ENCODE results near the gene EPHA2.
"Not testable (repeated sequence)": the region's sequence is repeated elsewhere in the genome, so short reads cannot be mapped to it uniquely, and the experiment has no call there.

EPHA2 gene

GRCh38 chr1:16196874-16197273 lies 41.0 kb upstream of the EPHA2 start:
- Histone ChIP-seq H3K27ac (ENCODE audit: insufficient read depth, low read depth, low read length, poor library complexity, severe bottlenecking) (no peak overlapping the region), H3K36me3 (ENCODE audit: control insufficient read depth, insufficient read depth, low read length) (no peaks in the 10 kb centered on the region), H3K9me3 (ENCODE audit: control insufficient read depth, low read length) (no peaks in the 10 kb centered on the region), H3K4me3 (ENCODE audit: insufficient read depth, low read depth, low read length) (no peak overlapping the region), H3K4me1 (ENCODE audit: control insufficient read depth, insufficient read depth, low read length) (no peaks in the 10 kb centered on the region), H3K27me3 (ENCODE audit: control insufficient read depth, insufficient read depth, low read length, poor library complexity, severe bottlenecking) (no peaks in the 10 kb centered on the region)
- WGBS, 2 experiments: 83 to 88% methylated on average over 3 of the region's 3 CpGs

- not testable (repeated sequence) for H3K4me3 ChIP-seq (ENCODE audit: insufficient read depth, low read depth, low read length); H3K27ac ChIP-seq (ENCODE audit: insufficient read depth, low read depth, low read length, poor library complexity, severe bottlenecking); H3K36me3 ChIP-seq (ENCODE audit: control insufficient read depth, insufficient read depth, low read length); H3K9me3 ChIP-seq (ENCODE audit: control insufficient read depth, low read length); H3K27me3 ChIP-seq (ENCODE audit: control insufficient read depth, insufficient read depth, low read length, poor library complexity, severe bottlenecking); H3K4me1 ChIP-seq (ENCODE audit: control insufficient read depth, insufficient read depth, low read length)
- WGBS, 2 experiments: 94 to 95% methylated on average over 4 of the region's 4 CpGs
These were observed 40.3 kb upstream of the EPHA2 start for GRCh38 chr1:16196139-16196538.

DNA sequence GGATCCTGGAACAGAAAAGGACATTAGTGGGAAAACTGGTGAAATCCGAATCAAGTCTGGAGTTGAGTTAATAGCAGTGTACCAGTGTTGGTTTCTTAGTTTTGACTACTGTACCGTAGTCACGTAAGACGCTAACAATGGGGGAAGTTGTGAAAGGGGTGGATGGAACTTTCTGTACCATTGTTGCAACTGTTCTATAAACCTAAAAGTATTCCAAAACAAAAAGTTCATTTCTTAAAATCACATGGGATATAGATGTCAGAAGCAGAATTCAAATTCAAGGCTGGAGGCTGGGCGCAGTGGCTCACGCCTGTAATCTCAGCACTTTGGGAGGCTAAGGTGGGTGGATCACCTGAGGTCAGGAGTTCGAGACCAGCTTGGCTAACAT lies 39.6 kb upstream of the EPHA2 start:
- Histone ChIP-seq H3K4me1 (ENCODE audit: control insufficient read depth, insufficient read depth, low read length) (no peaks in the 10 kb centered on the region), H3K9me3 (ENCODE audit: control insufficient read depth, low read length) (no peaks in the 10 kb centered on the region), H3K27me3 (ENCODE audit: control insufficient read depth, insufficient read depth, low read length, poor library complexity, severe bottlenecking) (no peaks in the 10 kb centered on the region), H3K4me3 (ENCODE audit: insufficient read depth, low read depth, low read length) (no peak overlapping the region), H3K36me3 (ENCODE audit: control insufficient read depth, insufficient read depth, low read length) (no peaks in the 10 kb centered on the region), H3K27ac (ENCODE audit: insufficient read depth, low read depth, low read length, poor library complexity, severe bottlenecking) (no peak overlapping the region)
- 91 to 93% methylated on average over 7 of the region's 7 CpGs for WGBS, 2 experiments

DNA sequence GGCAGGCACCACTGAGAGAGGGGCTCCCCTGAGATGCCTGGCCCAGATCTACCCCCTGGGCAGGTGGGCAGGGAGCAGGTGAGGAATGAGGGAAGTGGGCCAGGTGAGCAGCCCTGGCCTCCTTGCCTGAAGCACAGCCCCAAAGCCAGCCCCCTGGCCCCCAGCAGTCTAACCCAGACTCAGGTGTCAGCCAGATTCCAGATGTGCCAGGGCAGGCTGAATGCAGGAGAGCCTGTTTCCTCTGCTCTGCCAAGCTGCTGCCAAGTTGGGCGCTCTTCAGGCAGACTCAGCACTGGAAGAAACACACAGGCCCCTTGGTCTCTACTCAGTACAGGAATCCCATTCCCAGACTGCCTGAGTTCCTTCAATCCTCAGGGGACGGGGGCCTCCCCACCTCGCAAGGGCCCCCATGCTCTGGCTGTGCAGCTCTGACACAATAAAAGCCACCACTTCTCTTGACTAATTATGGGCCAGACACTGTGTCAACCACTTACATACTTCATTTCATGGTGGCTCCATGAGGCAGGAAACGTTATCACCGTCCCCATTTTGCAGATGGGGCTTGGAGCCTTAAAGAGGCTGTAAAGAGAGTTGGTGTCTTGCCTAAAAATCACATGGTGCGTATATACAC lies 36.2 kb upstream of the EPHA2 start:
- Histone ChIP-seq H3K36me3 (ENCODE audit: control insufficient read depth, insufficient read depth, low read length) (no peaks in the 10 kb centered on the region), H3K4me1 (ENCODE audit: control insufficient read depth, insufficient read depth, low read length) (no peaks in the 10 kb centered on the region), H3K9me3 (ENCODE audit: control insufficient read depth, low read length) (no peaks in the 10 kb centered on the region), H3K27ac (ENCODE audit: insufficient read depth, low read depth, low read length, poor library complexity, severe bottlenecking) (no peak overlapping the region), H3K4me3 (ENCODE audit: insufficient read depth, low read depth, low read length) (no peak overlapping the region), H3K27me3 (ENCODE audit: control insufficient read depth, insufficient read depth, low read length, poor library complexity, severe bottlenecking) (no peaks in the 10 kb centered on the region)
- WGBS, 2 experiments: 95% methylated on average over 5 of the region's 6 CpGs

DNA sequence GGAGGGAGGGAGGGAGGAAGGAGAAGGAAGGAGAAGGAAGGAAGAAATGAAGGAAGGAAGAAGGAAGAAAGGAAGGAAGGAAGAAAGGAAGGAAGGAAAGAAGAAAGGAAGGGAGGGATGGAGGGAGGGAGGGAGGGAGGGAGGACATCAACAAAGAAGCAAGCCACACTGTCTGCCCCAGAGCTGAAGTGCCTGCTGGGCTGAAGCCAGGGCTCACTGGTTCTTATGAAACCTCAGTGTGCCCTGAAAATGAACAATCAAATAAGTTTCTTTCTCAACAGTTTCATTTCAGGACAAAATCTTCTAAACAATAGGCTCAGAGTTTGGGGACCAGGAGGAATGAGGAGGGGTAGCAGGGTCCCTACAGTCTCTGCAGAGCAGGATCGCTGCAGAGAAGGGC lies 35.4 kb upstream of the EPHA2 start:
- no peaks in the 10 kb centered on the region for H3K9me3 ChIP-seq (ENCODE audit: control insufficient read depth, low read length)
- no peak overlapping the region for H3K27ac ChIP-seq (ENCODE audit: insufficient read depth, low read depth, low read length, poor library complexity, severe bottlenecking)
- H3K4me3 ChIP-seq (ENCODE audit: insufficient read depth, low read depth, low read length): no peak overlapping the region
- H3K4me1 ChIP-seq (ENCODE audit: control insufficient read depth, insufficient read depth, low read length): no peaks in the 10 kb centered on the region
- no peaks in the 10 kb centered on the region for H3K27me3 ChIP-seq (ENCODE audit: control insufficient read depth, insufficient read depth, low read length, poor library complexity, severe bottlenecking)
- H3K36me3 ChIP-seq (ENCODE audit: control insufficient read depth, insufficient read depth, low read length): no peaks in the 10 kb centered on the region
- WGBS, 2 experiments: 70 to 76% methylated on average over 1 of the region's 1 CpG

GRCh38 chr1:16189921-16190621 lies 34.2 kb upstream of the EPHA2 start:
- H3K27ac ChIP-seq (ENCODE audit: insufficient read depth, low read depth, low read length, poor library complexity, severe bottlenecking): no peak overlapping the region
- H3K9me3 ChIP-seq (ENCODE audit: control insufficient read depth, low read length): no peaks in the 10 kb centered on the region
- 68 to 71% methylated on average over 9 of the region's 9 CpGs for WGBS, 2 experiments
- no peaks in the 10 kb centered on the region for H3K27me3 ChIP-seq (ENCODE audit: control insufficient read depth, insufficient read depth, low read length, poor library complexity, severe bottlenecking)
- no peaks in the 10 kb centered on the region for H3K4me1 ChIP-seq (ENCODE audit: control insufficient read depth, insufficient read depth, low read length)
- no peaks in the 10 kb centered on the region for H3K36me3 ChIP-seq (ENCODE audit: control insufficient read depth, insufficient read depth, low read length)
- H3K4me3 ChIP-seq (ENCODE audit: insufficient read depth, low read depth, low read length): no peak overlapping the region

DNA sequence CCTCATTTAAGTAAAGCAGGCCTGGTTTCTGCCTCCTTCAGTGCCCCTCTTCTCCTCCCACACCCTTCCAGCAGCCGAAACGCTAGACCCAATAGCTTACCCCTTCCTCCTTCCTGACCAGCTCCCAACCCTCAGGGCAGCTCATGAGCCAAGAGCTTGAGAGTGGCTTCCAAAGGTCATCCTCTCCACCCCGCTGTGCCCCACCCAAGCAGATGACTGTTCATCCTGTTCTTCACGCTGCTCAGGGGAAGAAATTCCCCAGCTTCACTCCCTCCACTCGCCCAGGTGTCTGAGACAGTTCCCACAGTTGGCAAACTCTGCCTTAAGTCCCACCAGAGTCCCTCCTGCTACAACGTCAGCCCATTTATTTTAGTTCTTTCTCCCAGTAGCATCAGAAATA lies 33.1 kb upstream of the EPHA2 start:
- Histone ChIP-seq H3K36me3 (ENCODE audit: control insufficient read depth, insufficient read depth, low read length) (no peaks in the 10 kb centered on the region), H3K27ac (ENCODE audit: insufficient read depth, low read depth, low read length, poor library complexity, severe bottlenecking) (no peak overlapping the region), H3K4me3 (ENCODE audit: insufficient read depth, low read depth, low read length) (no peak overlapping the region), H3K27me3 (ENCODE audit: control insufficient read depth, insufficient read depth, low read length, poor library complexity, severe bottlenecking) (no peaks in the 10 kb centered on the region), H3K4me1 (ENCODE audit: control insufficient read depth, insufficient read depth, low read length) (no peaks in the 10 kb centered on the region), H3K9me3 (ENCODE audit: control insufficient read depth, low read length) (no peaks in the 10 kb centered on the region)
- 81 to 82% methylated on average over 6 of the region's 6 CpGs for WGBS, 2 experiments

GRCh38 chr1:16187748-16188401 lies 32.0 kb upstream of the EPHA2 start:
- H3K4me3 ChIP-seq (ENCODE audit: insufficient read depth, low read depth, low read length): no peak overlapping the region
- no peaks in the 10 kb centered on the region for H3K9me3 ChIP-seq (ENCODE audit: control insufficient read depth, low read length)
- no peaks in the 10 kb centered on the region for H3K36me3 ChIP-seq (ENCODE audit: control insufficient read depth, insufficient read depth, low read length)
- H3K27ac ChIP-seq (ENCODE audit: insufficient read depth, low read depth, low read length, poor library complexity, severe bottlenecking): no peak overlapping the region
- H3K27me3 ChIP-seq (ENCODE audit: control insufficient read depth, insufficient read depth, low read length, poor library complexity, severe bottlenecking): no peaks in the 10 kb centered on the region
- 28 to 33% methylated on average over 15 of the region's 15 CpGs for WGBS, 2 experiments
- no peaks in the 10 kb centered on the region for H3K4me1 ChIP-seq (ENCODE audit: control insufficient read depth, insufficient read depth, low read length)

GRCh38 chr1:16186655-16187235 lies 30.9 kb upstream of the EPHA2 start:
- no peaks in the 10 kb centered on the region for H3K9me3 ChIP-seq (ENCODE audit: control insufficient read depth, low read length)
- H3K4me3 ChIP-seq (ENCODE audit: insufficient read depth, low read depth, low read length): no peak overlapping the region
- 93 to 95% methylated on average over 9 of the region's 9 CpGs for WGBS, 2 experiments
- H3K27ac ChIP-seq (ENCODE audit: insufficient read depth, low read depth, low read length, poor library complexity, severe bottlenecking): no peak overlapping the region
- H3K36me3 ChIP-seq (ENCODE audit: control insufficient read depth, insufficient read depth, low read length): no peaks in the 10 kb centered on the region
- peaks cover 4% of the 10 kb centered on the region for H3K4me1 ChIP-seq (ENCODE audit: control insufficient read depth, insufficient read depth, low read length)
- no peaks in the 10 kb centered on the region for H3K27me3 ChIP-seq (ENCODE audit: control insufficient read depth, insufficient read depth, low read length, poor library complexity, severe bottlenecking)

DNA sequence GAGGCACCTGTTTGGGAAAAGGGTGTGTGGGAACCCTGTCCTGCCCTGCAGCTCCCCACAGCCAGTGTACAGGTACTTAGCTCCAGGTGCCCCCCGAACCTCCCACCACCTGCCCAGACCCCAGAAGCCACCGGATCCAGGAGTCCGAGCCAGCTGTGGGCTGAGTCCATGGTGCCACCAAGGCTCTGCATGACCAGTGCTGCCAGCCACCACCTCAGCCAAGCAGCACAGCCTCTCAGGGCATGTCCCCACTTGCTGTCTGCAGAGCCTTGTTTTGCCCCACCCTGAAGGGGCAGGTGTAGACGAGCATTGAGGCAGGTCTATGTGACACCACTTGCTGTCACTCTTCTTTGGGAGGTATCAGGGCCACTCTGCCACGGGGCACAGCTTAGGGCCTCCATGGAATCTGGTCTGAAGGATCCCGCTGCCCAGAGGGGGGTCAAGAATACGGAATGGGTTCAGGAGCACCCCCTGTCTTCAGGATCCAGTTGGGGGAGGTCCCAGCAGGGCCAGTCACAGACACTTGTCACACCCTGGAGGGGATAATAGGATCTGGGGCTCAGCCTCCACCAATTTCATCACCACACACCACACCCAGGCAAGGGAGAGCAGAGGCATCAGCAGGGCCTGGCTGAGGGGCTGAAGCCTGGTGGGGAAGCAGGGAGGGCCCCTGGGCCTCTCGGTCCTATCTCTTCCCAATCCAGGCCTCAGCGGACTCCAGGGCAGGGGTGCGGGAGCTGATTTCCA lies 28.9 kb upstream of the EPHA2 start:
- peaks cover 4% of the 10 kb centered on the region for H3K4me1 ChIP-seq (ENCODE audit: control insufficient read depth, insufficient read depth, low read length)
- H3K4me3 ChIP-seq (ENCODE audit: insufficient read depth, low read depth, low read length): no peak overlapping the region
- H3K27ac ChIP-seq (ENCODE audit: insufficient read depth, low read depth, low read length, poor library complexity, severe bottlenecking): no peak overlapping the region
- H3K27me3 ChIP-seq (ENCODE audit: control insufficient read depth, insufficient read depth, low read length, poor library complexity, severe bottlenecking): no peaks in the 10 kb centered on the region
- H3K9me3 ChIP-seq (ENCODE audit: control insufficient read depth, low read length): no peaks in the 10 kb centered on the region
- 86 to 87% methylated on average over 10 of the region's 10 CpGs for WGBS, 2 experiments
- no peaks in the 10 kb centered on the region for H3K36me3 ChIP-seq (ENCODE audit: control insufficient read depth, insufficient read depth, low read length)

Measured in ectodermal cell (in vitro differentiated cells).